Activated CD4-positive, alpha-beta T cell treated with anti-CD3 and anti-CD28 coated beads, Interleukin-2, Interleukin-6, amounts not matched to agents 100 ng/mL and 50 ng/mL, durations not matched to agents 16 hours and 8 hours (primary cell): ENCODE measurements around the gene CERS6.

Experiments
- DNase-seq: peaks from one replicate; pipeline ENCODE4 v3.0.0-alpha.2; 2020

The CERS6 gene

GRCh38 chr2:168445960-168446359 is 10.1 kb upstream of the CERS6 start:
- no peak for DNase-seq

GRCh38 chr2:168448980-168449379 is 7.1 kb upstream of the CERS6 start:
- no peak for DNase-seq

- DNase-seq = no peak
Measured at GRCh38 chr2:168449419-168449818, 6.7 kb upstream of the CERS6 start.

- no peak for DNase-seq
Measured at GRCh38 chr2:168450171-168450570, 5.9 kb upstream of the CERS6 start.

GRCh38 chr2:168450732-168451131 is 5.3 kb upstream of the CERS6 start:
- no peak for DNase-seq

GRCh38 chr2:168452781-168453180 is 3.3 kb upstream of the CERS6 start:
- DNase-seq = no peak

- DNase-seq = no peak
Measured at GRCh38 chr2:168453404-168453803, 2.7 kb upstream of the CERS6 start.

GRCh38 chr2:168454737-168455644 is 1.1 kb upstream of the CERS6 start:
- no peak for DNase-seq

GRCh38 chr2:168456521-168457189 is 583 bp downstream of the CERS6 start:
- DNase-seq = peak; percentile 44

- peak; percentile 36 for DNase-seq
Measured at GRCh38 chr2:168457190-168457895, 1.3 kb downstream of the CERS6 start.

- DNase-seq = no peak
Measured at GRCh38 chr2:168458139-168458538, 2.1 kb downstream of the CERS6 start.

GRCh38 chr2:168459256-168459655 is 3.2 kb downstream of the CERS6 start:
- no peak for DNase-seq

GRCh38 chr2:168460571-168460970 is 4.5 kb downstream of the CERS6 start:
- no peak for DNase-seq

GRCh38 chr2:168461178-168461941 is 5.3 kb downstream of the CERS6 start:
- DNase-seq = no peak

- no peak for DNase-seq
Measured at GRCh38 chr2:168461942-168462331, 5.9 kb downstream of the CERS6 start.

- DNase-seq = no peak
Measured at GRCh38 chr2:168462543-168463045, 6.5 kb downstream of the CERS6 start.

GRCh38 chr2:168465594-168465993 is 9.5 kb downstream of the CERS6 start:
- DNase-seq = peak; percentile 43

- DNase-seq = no peak
Measured at GRCh38 chr2:168466190-168466737, 10.2 kb downstream of the CERS6 start.

- DNase-seq = no peak
Measured at GRCh38 chr2:168466834-168467565, 10.9 kb downstream of the CERS6 start.

GRCh38 chr2:168467729-168468128 is 11.7 kb downstream of the CERS6 start:
- DNase-seq = no peak

- no peak for DNase-seq
Measured at GRCh38 chr2:168468354-168468753, 12.3 kb downstream of the CERS6 start.
